GOT3 (cell line): ENCODE data around the gene TTC34.
"Not testable (repeated sequence)": the region's sequence is repeated elsewhere in the genome, so short reads cannot be mapped to it uniquely, and the experiment has no call there.

Experiments
- DNase-seq: peaks from one replicate; lab custom pipeline; 2025; ENCODE audit warnings: mixed read lengths; lab: John Stamatoyannopoulos, UW

The TTC34 gene

GRCh38 chr1:2759433-2759832 lies 42.1 kb downstream of the TTC34 start:
- DNase-seq = not testable (repeated sequence)

- not testable (repeated sequence) for DNase-seq
These were observed 44.0 kb downstream of the TTC34 start for GRCh38 chr1:2757519-2757918.

- not testable (repeated sequence) for DNase-seq
These were observed 46.1 kb downstream of the TTC34 start for GRCh38 chr1:2755426-2755825.

- DNase-seq = not testable (repeated sequence)
These were observed 46.9 kb downstream of the TTC34 start for GRCh38 chr1:2754597-2754996.

- not testable (repeated sequence) for DNase-seq
These were observed 49.0 kb downstream of the TTC34 start for GRCh38 chr1:2752503-2752902.

- DNase-seq = not testable (repeated sequence)
These were observed 49.6 kb downstream of the TTC34 start for GRCh38 chr1:2751866-2752265.

- DNase-seq = not testable (repeated sequence)
These were observed 50.4 kb downstream of the TTC34 start for GRCh38 chr1:2750766-2751730.

GRCh38 chr1:2750041-2750680 lies 51.3 kb downstream of the TTC34 start:
- DNase-seq = not testable (repeated sequence)

GRCh38 chr1:2748626-2749025 lies 52.9 kb downstream of the TTC34 start:
- not testable (repeated sequence) for DNase-seq

- not testable (repeated sequence) for DNase-seq
These were observed 106.7 kb downstream of the TTC34 start for GRCh38 chr1:2694796-2695195.

- not testable (repeated sequence) for DNase-seq
These were observed 111.3 kb downstream of the TTC34 start for GRCh38 chr1:2690180-2690579.

- not testable (repeated sequence) for DNase-seq
These were observed 113.2 kb downstream of the TTC34 start for GRCh38 chr1:2688336-2688665.

- DNase-seq = not testable (repeated sequence)
These were observed 113.7 kb downstream of the TTC34 start for GRCh38 chr1:2687638-2688335.

- not testable (repeated sequence) for DNase-seq
These were observed 114.3 kb downstream of the TTC34 start for GRCh38 chr1:2687174-2687591.

GRCh38 chr1:2686091-2686863 lies 115.2 kb downstream of the TTC34 start:
- DNase-seq = not testable (repeated sequence)

GRCh38 chr1:2685671-2686070 lies 115.8 kb downstream of the TTC34 start:
- not testable (repeated sequence) for DNase-seq

- not testable (repeated sequence) for DNase-seq
These were observed 116.6 kb downstream of the TTC34 start for GRCh38 chr1:2684878-2685277.

GRCh38 chr1:2684000-2684399 lies 117.5 kb downstream of the TTC34 start:
- DNase-seq = not testable (repeated sequence)

- not testable (repeated sequence) for DNase-seq
These were observed 118.2 kb downstream of the TTC34 start for GRCh38 chr1:2683321-2683741.

- not testable (repeated sequence) for DNase-seq
These were observed 118.6 kb downstream of the TTC34 start for GRCh38 chr1:2682879-2683278.

- DNase-seq = not testable (repeated sequence)
These were observed 124.8 kb downstream of the TTC34 start for GRCh38 chr1:2676726-2677125.
